CD4-positive, alpha-beta T cell treated with Interleukin-12 subunit alpha and Interleukin-12 subunit beta, for 1 hour (primary cell): Measurements from ENCODE around the gene SYT15B.
A peak's percentile ranks its signal among the peaks of the same experiment; 100 is the strongest.
"Not testable (repeated sequence)": the region's sequence is repeated elsewhere in the genome, so short reads cannot be mapped to it uniquely, and the experiment has no call there.

Source experiments
- DNase-seq: peaks from one replicate; pipeline ENCODE4 v3.0.0-alpha.2; 2020

SYT15B gene

GRCh38 chr10:47763554-47764175 lies at the start of gene SYT15B:
Gene SYT15B (minus strand): TSS chr10:47763592. CDS start chr10:47762640, 952 bp downstream.
- DNase-seq = not testable (repeated sequence)

GRCh38 chr10:47779590-47779989 lies 16.2 kb upstream of the SYT15B start:
- not testable (repeated sequence) for DNase-seq

GRCh38 chr10:47775361-47776231 lies 12.2 kb upstream of the SYT15B start:
- not testable (repeated sequence) for DNase-seq

- DNase-seq = not testable (repeated sequence)
Measured at GRCh38 chr10:47770745-47771144, 7.4 kb upstream of the SYT15B start.

GRCh38 chr10:47768578-47769115 lies 5.3 kb upstream of the SYT15B start:
- DNase-seq = not testable (repeated sequence)

GRCh38 chr10:47768085-47768484 lies 4.7 kb upstream of the SYT15B start:
- DNase-seq = not testable (repeated sequence)

- not testable (repeated sequence) for DNase-seq
Measured at GRCh38 chr10:47767236-47767635, 3.8 kb upstream of the SYT15B start.

- not testable (repeated sequence) for DNase-seq
Measured at GRCh38 chr10:47765232-47765631, 1.8 kb upstream of the SYT15B start.

GRCh38 chr10:47762674-47763553 lies 478 bp downstream of the SYT15B start:
- not testable (repeated sequence) for DNase-seq

GRCh38 chr10:47758855-47759254 lies 4.5 kb downstream of the SYT15B start:
- DNase-seq = not testable (repeated sequence)

- not testable (repeated sequence) for DNase-seq
Measured at GRCh38 chr10:47756169-47756568, 7.2 kb downstream of the SYT15B start.

GRCh38 chr10:47753871-47754270 lies 9.5 kb downstream of the SYT15B start:
- DNase-seq = not testable (repeated sequence)

GRCh38 chr10:47753176-47753575 lies 10.2 kb downstream of the SYT15B start:
- not testable (repeated sequence) for DNase-seq

- DNase-seq = not testable (repeated sequence)
Measured at GRCh38 chr10:47751821-47752220, 11.6 kb downstream of the SYT15B start.

- DNase-seq = not testable (repeated sequence)
Measured at GRCh38 chr10:47750360-47750759, 13.0 kb downstream of the SYT15B start.

- DNase-seq = not testable (repeated sequence)
Measured at GRCh38 chr10:47746780-47747376, 16.5 kb downstream of the SYT15B start.

- not testable (repeated sequence) for DNase-seq
Measured at GRCh38 chr10:47744881-47745280, 18.5 kb downstream of the SYT15B start.

GRCh38 chr10:47743611-47744550 lies 19.5 kb downstream of the SYT15B start:
- peak; percentile 36 for DNase-seq

GRCh38 chr10:47740868-47741267 lies 22.5 kb downstream of the SYT15B start:
- not testable (repeated sequence) for DNase-seq

GRCh38 chr10:47730911-47731310 lies 32.5 kb downstream of the SYT15B start:
- DNase-seq = not testable (repeated sequence)

- not testable (repeated sequence) for DNase-seq
Measured at GRCh38 chr10:47725740-47726139, 37.7 kb downstream of the SYT15B start.
